OCI-LY1 (cell line): ENCODE data around the gene FAM83G.

Source experiments
- H2AFZ ChIP-seq: fragments of 200-600 bp; sonication (generic), shearing (Covaris generic); 2 replicates; pipeline ENCODE4 v1.6.0; 2014; ENCODE audit warnings: antibody characterized with exemption, mild to moderate bottlenecking, low read length
- H3F3A ChIP-seq: fragments of 200-600 bp; sonication (generic), shearing (Covaris generic); 2 replicates; pipeline ENCODE4 v1.6.0; 2014; ENCODE audit warnings: mild to moderate bottlenecking, antibody characterized with exemption, low read length, moderate library complexity; ENCODE audit not compliant: insufficient read depth
- H3K27ac ChIP-seq: fragments of 200-600 bp; sonication (generic); 2 replicates; pipeline ENCODE4 v1.5.1; 2014; ENCODE audit warnings: low read length, mixed run types, mild to moderate bottlenecking, low read depth; ENCODE audit not compliant: poor library complexity, severe bottlenecking
- H3K27me3 ChIP-seq: fragments of 200-600 bp; sonication (generic); 2 replicates; pipeline ENCODE4 v1.6.0; 2014; ENCODE audit warnings: antibody characterized with exemption, mild to moderate bottlenecking, low read length, moderate library complexity; ENCODE audit not compliant: insufficient read depth
- H3K36me3 ChIP-seq: fragments of 200-600 bp; sonication (generic); 2 replicates; pipeline ENCODE4 v1.6.1; 2014; ENCODE audit warnings: mild to moderate bottlenecking, antibody characterized with exemption, low read length, moderate library complexity, mixed read lengths; ENCODE audit not compliant: insufficient read depth
- H3K4me1 ChIP-seq: fragments of 200-600 bp; sonication (generic); 2 replicates; pipeline ENCODE4 v1.5.1; 2014; ENCODE audit warnings: mild to moderate bottlenecking, low read length, moderate library complexity; ENCODE audit not compliant: insufficient read depth, severe bottlenecking
- H3K4me2 ChIP-seq: fragments of 200-600 bp; sonication (generic), shearing (Covaris generic); 2 replicates; pipeline ENCODE4 v1.6.1; 2014; ENCODE audit warnings: low read length
- H3K4me3 ChIP-seq: fragments of 200-600 bp; sonication (generic); 2 replicates; pipeline ENCODE4 v1.5.1; 2014; ENCODE audit warnings: low read length, low read depth, mild to moderate bottlenecking, mixed read lengths; ENCODE audit not compliant: poor library complexity, severe bottlenecking
- H3K79me2 ChIP-seq: fragments of 200-600 bp; shearing (Covaris generic); 2 replicates; pipeline ENCODE4 v1.6.1; 2016; ENCODE audit warnings: mixed run types, low read length, mixed read lengths; ENCODE audit not compliant: insufficient read depth
- H3K9ac ChIP-seq: fragments of 200-600 bp; sonication (generic), shearing (Covaris generic); 2 replicates; pipeline ENCODE4 v1.6.1; 2014; ENCODE audit warnings: mild to moderate bottlenecking, low read length, mixed read lengths
- H3K9me2 ChIP-seq: fragments of 200-600 bp; sonication (generic), shearing (Covaris generic); 2 replicates; pipeline ENCODE4 v1.6.1; 2014; ENCODE audit warnings: low read depth, mild to moderate bottlenecking, low read length, mixed read lengths
- H3K9me3 ChIP-seq: fragments of 200-600 bp; shearing (Covaris generic); 2 replicates; pipeline ENCODE4 v1.6.1; 2014; ENCODE audit warnings: low read length, mixed read lengths
- H4K20me1 ChIP-seq: fragments of 200-600 bp; sonication (generic), shearing (Covaris generic); 2 replicates; pipeline ENCODE4 v1.6.0; 2016; ENCODE audit warnings: mild to moderate bottlenecking, low read length; ENCODE audit not compliant: insufficient read depth
- EZH2 ChIP-seq: fragments of 200-600 bp; sonication (generic), shearing (Covaris generic); IDR thresholded peaks from 2 replicates; pipeline ENCODE4 v1.8.0; 2017; ENCODE audit warnings: borderline replicate concordance, mixed run types, mild to moderate bottlenecking, antibody characterized with exemption, low read length, moderate library complexity, mixed read lengths
- TF ChIP-seq, protein P1 (sequence below): fragments of 200-600 bp; sonication (generic), shearing (Covaris generic); IDR thresholded peaks from 2 replicates; pipeline ENCODE4 v1.5.1; 2017; ENCODE audit warnings: mild to moderate bottlenecking, antibody characterized with exemption, low read length, moderate library complexity, mixed read lengths

The FAM83G gene

DNA sequence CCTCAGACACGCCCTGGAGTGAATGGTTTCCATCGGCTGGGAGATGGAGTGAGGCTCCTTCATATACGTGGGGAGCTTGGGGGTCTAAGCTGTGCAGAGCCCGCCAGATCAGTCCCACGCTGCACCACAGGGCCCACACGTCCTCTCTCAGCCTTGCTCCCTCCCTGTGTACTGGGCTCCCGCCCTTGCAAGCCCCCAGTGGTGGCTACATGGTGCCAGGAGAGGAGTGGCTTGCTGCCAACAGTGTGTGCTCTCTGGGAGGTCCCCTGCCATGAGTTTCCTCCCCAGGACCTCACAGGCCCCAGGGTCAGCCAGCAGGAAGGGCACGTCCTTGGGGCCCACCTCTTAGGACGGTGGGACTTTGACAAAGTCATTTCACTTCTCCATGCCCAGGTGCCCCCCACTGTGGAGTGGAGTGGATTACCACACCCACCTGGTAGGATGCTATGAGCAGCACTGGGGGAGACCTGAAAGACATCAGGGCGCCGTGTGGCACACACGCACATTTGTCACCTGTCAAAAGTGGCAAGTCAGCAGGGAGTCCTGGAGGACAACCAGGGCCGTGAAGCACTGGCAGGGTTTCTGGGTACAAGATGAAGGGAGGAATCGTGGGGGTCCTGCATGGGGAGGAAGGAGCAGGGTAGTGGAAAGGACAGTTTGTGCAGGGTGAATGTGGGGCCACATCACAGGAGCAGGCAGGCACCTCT is 38.9 kb downstream of the FAM83G start:
- Histone ChIP-seq H3K79me2 (no peaks in the 10 kb centered on the region), H2AFZ (no peak overlapping the region), H3K27ac (no peak overlapping the region), H3K36me3 (no peaks in the 10 kb centered on the region), H3K9me2 (no peaks in the 10 kb centered on the region), H3F3A (no peaks in the 10 kb centered on the region), H3K4me1 (no peaks in the 10 kb centered on the region), H4K20me1 (no peaks in the 10 kb centered on the region), H3K4me3 (no peak overlapping the region), H3K4me2 (no peak overlapping the region), H3K9me3 (no peaks in the 10 kb centered on the region), H3K27me3 (no peaks in the 10 kb centered on the region), H3K9ac (no peak overlapping the region)
- TF ChIP-seq EZH2: no peak
- TF ChIP-seq, protein P1, sequence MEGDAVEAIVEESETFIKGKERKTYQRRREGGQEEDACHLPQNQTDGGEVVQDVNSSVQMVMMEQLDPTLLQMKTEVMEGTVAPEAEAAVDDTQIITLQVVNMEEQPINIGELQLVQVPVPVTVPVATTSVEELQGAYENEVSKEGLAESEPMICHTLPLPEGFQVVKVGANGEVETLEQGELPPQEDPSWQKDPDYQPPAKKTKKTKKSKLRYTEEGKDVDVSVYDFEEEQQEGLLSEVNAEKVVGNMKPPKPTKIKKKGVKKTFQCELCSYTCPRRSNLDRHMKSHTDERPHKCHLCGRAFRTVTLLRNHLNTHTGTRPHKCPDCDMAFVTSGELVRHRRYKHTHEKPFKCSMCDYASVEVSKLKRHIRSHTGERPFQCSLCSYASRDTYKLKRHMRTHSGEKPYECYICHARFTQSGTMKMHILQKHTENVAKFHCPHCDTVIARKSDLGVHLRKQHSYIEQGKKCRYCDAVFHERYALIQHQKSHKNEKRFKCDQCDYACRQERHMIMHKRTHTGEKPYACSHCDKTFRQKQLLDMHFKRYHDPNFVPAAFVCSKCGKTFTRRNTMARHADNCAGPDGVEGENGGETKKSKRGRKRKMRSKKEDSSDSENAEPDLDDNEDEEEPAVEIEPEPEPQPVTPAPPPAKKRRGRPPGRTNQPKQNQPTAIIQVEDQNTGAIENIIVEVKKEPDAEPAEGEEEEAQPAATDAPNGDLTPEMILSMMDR: no peak

DNA sequence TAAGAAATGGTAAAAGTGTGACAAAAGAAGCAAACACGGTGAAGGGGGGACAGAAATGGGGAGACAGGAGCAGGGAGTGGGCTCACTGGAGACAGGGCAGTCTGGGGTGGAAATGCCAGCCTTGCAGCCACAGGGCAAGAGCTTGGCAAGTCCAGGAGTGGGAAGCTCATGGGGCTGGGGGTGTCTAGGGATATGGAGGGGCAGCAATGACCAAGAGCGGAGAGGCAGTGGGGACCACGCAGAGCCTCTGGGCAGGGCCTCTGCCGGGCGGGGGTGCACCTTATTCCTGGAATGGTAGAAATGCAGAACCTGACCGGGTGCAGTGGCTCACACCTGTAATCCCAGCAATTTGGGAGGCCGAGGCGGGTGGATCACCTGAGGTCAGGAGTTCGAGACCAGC is 40.0 kb downstream of the FAM83G start:
- no peaks in the 10 kb centered on the region for H3K9me2 ChIP-seq
- no peak overlapping the region for H2AFZ ChIP-seq
- no peaks in the 10 kb centered on the region for H3K27me3 ChIP-seq
- no peaks in the 10 kb centered on the region for H4K20me1 ChIP-seq
- no peak overlapping the region for H3K4me3 ChIP-seq
- no peak overlapping the region for H3K9ac ChIP-seq
- no peaks in the 10 kb centered on the region for H3F3A ChIP-seq
- no peak overlapping the region for H3K27ac ChIP-seq
- no peaks in the 10 kb centered on the region for H3K36me3 ChIP-seq
- H3K4me2 ChIP-seq: no peak overlapping the region
- no peaks in the 10 kb centered on the region for H3K9me3 ChIP-seq
- H3K79me2 ChIP-seq: no peaks in the 10 kb centered on the region
- TF ChIP-seq, protein P1: no peak
- TF ChIP-seq EZH2: no peak
- no peaks in the 10 kb centered on the region for H3K4me1 ChIP-seq

DNA sequence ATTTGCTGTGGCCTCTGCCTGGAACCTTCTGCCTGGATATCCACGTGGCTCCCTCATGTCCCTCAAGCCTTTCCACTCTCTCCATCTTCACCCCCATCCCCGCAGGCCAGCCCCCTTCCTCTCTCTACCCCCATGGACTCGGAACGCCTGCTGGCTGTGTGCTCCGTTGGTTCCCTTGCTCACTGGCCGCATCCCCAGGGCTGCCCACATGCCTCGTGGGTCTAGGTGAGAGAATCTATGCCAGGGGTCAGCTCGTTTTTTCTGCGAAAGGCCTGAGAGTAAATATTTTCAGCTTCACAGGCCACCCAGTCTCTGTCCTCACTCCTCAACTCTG is 40.6 kb downstream of the FAM83G start:
- Histone ChIP-seq H3K36me3 (no peaks in the 10 kb centered on the region), H2AFZ (no peak overlapping the region), H3K4me2 (no peak overlapping the region), H3K27me3 (no peaks in the 10 kb centered on the region), H4K20me1 (no peaks in the 10 kb centered on the region), H3K4me3 (no peak overlapping the region), H3K9me3 (no peaks in the 10 kb centered on the region), H3K4me1 (no peaks in the 10 kb centered on the region), H3K9ac (no peak overlapping the region), H3K9me2 (no peaks in the 10 kb centered on the region), H3K79me2 (no peaks in the 10 kb centered on the region), H3K27ac (no peak overlapping the region), H3F3A (no peaks in the 10 kb centered on the region)
- no peak for TF ChIP-seq EZH2
- TF ChIP-seq, protein P1: no peak
